Activated T-cell treated with anti-CD3 and anti-CD28 coated beads for 1 hour (primary cell): ENCODE data around the gene OR1D5.
"Not testable (repeated sequence)": the region's sequence is repeated elsewhere in the genome, so short reads cannot be mapped to it uniquely, and the experiment has no call there.

Source experiments
- DNase-seq: peaks from one replicate; pipeline ENCODE4 v3.0.0-alpha.2; 2020; ENCODE audit warnings: low read depth

Gene OR1D5

GRCh38 chr17:3063507-3063906 is at the start of gene OR1D5:
Gene OR1D5, minus strand, starts transcription at chr17:3063607. Its CDS starts 0 bp downstream, at chr17:3063607.
- DNase-seq: not testable (repeated sequence)

DNA sequence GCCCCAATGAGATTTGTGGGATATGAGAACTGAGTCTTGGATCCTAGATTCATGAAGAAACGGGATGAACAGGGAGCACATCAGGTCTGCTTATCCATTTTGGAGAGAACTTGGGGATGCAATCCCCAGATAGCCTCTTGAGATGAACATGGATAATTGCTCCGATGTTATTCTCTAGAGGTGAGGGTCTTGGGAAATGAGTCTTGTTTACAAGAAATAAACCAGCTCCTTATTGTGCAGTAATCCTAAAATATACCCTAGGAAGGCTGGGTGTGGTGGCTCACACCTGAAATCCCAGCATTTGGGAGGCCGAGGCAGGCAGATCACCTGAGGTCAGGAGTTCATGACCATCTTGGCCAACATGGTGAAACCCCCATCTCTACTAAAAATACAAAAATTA is 40.9 kb upstream of the OR1D5 start, which contains the start of gene OR1D2:
Gene OR1D2 (minus strand): TSS at position 101 of the 400 bp plus-strand sequence. CDS start 11,426 bp downstream, outside the sequence.
- no peak for DNase-seq

DNA sequence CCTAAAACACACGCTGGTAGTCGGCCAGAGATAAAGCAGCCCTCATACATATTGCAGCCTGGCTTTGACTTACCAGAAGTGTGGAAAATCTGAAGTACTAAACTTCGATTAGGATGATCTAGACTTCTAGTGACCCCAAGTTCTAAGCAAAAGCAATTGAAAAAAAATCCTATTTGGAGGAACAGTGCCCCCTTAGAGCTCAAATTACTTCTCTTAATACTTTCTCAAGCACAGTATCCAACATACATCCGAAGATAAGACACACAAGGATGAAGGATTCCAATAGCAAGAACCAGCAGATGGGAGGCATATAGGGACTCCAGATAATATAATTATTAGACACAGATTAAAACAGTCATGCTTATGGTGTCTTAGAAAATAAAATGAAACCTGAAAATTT is 10.4 kb upstream of the OR1D5 start:
- not testable (repeated sequence) for DNase-seq

DNA sequence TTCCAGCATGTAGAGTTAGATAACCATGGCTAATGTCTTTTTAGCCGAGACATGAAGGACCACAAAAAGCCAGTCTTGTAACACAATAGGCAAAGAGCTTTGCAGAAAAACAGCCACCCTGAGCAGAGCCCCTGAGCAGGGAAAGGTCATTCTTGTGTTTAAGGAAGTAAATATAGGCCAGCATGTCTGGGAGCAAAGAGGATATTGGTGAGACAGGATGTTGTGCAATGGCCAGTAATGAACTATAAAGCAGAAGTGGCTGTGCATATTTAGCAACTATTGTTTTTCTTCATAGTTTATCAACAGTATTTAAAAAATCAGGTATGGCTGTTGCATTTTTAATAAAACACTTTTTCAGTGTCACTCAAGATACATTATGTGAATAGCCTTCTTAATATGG is 1.8 kb upstream of the OR1D5 start:
- not testable (repeated sequence) for DNase-seq

GRCh38 chr17:3062824-3063377 is 506 bp downstream of the OR1D5 start:
- DNase-seq: not testable (repeated sequence)

GRCh38 chr17:3054868-3055267 is 8.5 kb downstream of the OR1D5 start:
- not testable (repeated sequence) for DNase-seq

GRCh38 chr17:3049705-3050295 is 13.6 kb downstream of the OR1D5 start:
- DNase-seq: no peak

DNA sequence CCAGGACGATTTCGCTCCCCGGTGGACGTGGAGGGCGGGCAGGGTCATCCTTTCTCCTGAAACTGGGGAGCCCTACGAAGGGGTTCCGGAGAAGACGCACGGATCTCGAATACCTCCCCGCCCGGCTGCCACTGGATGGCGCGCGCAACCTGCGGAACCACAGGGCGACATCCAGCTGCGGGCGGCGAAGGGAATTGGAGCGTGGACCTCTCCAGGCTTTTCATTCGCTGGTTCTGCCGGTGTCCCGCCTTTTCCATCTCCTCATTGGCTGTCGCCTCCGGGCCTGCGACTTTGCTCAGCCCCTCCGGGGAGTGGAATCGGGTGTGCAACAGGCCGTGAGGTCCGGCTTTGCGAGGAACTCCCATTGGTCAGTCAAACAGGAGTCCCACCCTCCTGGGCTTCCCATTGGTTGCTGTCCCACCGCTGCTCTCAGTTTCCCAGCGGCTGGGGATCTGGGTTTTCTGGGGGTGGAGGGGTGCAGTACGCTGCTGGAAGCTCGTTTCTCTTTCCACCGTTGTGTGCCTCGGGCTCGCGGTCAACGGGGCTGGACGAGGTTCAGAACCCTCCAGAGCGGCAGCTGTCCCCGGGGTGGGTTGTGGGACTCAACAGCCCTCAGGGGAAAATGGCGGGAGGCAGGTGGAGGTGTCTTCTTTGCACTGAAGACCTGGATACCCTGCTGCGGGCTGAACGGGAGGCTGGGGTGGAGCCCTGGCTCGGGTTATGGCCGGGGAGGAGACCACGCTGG is 14.5 kb downstream of the OR1D5 start:
- peak; percentile 81 for DNase-seq

- no peak for DNase-seq
These were observed 16.7 kb downstream of the OR1D5 start for GRCh38 chr17:3046753-3047152.

DNA sequence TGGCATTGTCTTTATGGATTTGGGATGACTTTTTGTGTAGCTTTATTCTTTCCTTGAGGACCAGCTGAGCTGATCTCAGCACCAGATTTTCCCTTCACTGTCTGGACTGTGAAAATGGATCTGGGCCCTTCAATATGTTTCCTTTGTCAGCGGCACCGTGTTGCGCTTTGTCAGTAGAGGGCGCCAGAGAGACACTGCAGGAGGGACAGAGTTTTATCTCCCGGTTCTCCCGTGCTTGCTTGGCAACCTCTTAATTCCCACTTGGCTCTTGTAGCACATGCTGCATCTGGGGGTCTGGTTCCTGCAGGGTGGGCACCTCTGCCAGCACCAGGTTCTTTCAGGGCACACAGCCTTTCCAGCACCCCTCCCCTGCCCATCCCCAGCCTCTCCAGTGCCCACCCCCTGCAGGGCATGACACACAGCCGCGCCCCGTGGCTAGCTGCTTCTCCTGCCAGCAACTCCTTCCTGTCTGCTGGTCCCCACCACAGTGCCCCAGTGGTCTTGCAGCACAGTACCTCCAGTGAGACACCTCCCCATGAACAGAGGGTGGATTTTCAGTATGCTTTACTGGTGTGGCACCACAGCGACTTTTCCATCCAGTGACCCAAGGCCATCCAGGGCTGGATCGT is 19.6 kb downstream of the OR1D5 start:
- DNase-seq: no peak

GRCh38 chr17:3040882-3041281 is 22.5 kb downstream of the OR1D5 start:
- DNase-seq: no peak

GRCh38 chr17:3039736-3040135 is 23.7 kb downstream of the OR1D5 start:
- no peak for DNase-seq

DNA sequence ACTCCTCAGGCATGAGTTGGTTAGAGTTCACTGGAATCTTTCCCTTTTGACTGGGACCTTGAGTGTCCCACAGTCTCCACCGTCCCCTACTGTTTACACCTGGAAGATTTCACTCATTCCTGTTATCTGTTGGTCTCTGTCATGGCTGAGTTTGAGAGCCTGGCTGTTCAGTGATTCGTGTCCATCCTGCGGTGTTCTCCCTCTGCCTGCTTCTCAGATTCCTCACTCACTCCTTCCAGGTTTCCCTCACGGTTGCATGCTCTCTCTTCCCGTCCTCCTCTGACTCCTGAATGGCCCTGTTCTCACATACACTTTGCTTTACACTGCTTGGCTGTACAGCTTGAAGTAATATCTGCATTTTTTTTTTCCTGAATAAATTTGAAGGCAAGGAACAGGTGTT is 24.5 kb downstream of the OR1D5 start:
- DNase-seq: no peak

GRCh38 chr17:3037259-3037658 is 26.1 kb downstream of the OR1D5 start:
- no peak for DNase-seq

GRCh38 chr17:3036800-3037199 is 26.6 kb downstream of the OR1D5 start:
- no peak for DNase-seq

- no peak for DNase-seq
These were observed 27.5 kb downstream of the OR1D5 start for GRCh38 chr17:3035968-3036280.

DNA sequence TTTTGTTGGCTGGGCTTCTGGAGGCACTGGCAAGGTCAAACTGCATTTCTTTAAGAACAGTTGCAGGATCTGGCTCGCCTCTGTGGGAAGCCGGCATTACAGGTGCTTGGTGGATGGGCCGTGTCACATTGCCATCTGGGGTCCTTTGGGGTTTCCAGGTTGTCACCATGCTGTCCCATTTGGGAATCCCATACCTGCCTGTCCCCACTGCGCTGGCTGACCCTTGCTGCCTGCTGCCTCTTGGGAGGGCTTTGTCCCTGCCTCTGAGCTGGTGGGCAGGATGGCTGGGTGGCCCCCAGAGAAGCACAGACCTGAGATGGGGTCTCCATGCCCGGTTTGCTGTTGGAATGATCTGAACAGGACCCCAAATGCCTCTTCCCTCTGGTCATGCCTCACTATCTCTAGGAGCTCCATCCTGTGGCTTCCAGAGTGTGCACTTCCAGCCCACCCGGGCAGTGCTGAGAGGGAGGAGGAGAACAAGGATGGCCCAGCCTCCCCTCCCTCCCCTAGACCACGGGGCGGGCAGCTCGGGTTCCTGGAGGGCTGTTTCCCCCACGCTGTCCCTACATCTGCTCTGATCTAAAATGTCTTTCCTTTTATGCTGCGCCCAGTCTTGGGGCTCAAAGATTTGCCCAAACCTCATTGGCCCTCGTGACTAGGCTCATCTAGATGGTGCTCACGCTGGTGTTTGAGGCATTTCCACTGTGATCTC is 28.0 kb downstream of the OR1D5 start:
- DNase-seq: no peak

DNA sequence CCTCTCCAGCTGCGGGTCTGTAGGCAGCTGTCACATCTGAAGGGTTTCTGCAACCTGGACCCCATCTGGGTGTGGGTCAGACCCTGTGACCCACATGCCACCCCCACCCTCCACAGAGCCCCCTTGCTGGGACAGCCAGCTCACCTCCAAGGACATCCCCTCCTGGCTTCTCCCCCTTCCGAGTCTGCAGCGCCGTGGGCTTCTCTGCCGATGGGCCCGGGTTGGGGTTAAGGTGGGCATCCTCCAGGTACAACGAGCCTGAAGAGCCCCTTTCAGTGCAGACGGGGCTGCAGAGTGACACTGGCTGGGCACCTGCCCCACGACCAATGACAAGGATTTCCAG is 28.9 kb downstream of the OR1D5 start:
- no peak for DNase-seq

GRCh38 chr17:3033741-3034577 is 29.4 kb downstream of the OR1D5 start:
- DNase-seq: no peak

- no peak for DNase-seq
These were observed 30.2 kb downstream of the OR1D5 start for GRCh38 chr17:3033248-3033640.
